ENCODE data around the gene CNPY3.

GRCh38 chr6:42963179-42963854 lies 34.0 kb downstream of the CNPY3 start:
- TF ChIP-seq CTCF (IDR thresholded peaks at IDR 0.05) (no peak), POLR2A (IDR thresholded peaks at IDR 0.05) (no peak)

Data from testis (tissue), 2 donors.